Fibroblast of pulmonary artery (primary cell): ENCODE results near the gene PDCD7.
"Not testable (repeated sequence)": the region's sequence is repeated elsewhere in the genome, so short reads cannot be mapped to it uniquely, and the experiment has no call there.

Experiments used
- DNase-seq: peaks from one replicate; pipeline ENCODE4 v3.0.0-alpha.2; 2010; ENCODE audit warnings: low read depth
- H3K4me3 ChIP-seq: replicated peaks from 2 replicates; pipeline ENCODE4 v1.5.1; 2011; ENCODE audit warnings: low read depth, mild to moderate bottlenecking, control low read depth, low read length, moderate library complexity
- CTCF ChIP-seq: IDR thresholded peaks from 2 replicates; pipeline ENCODE4 v1.5.1; 2011; ENCODE audit warnings: mild to moderate bottlenecking, control low read depth, low read length, inconsistent platforms; ENCODE audit errors: missing control alignments

PDCD7 gene, protein sequence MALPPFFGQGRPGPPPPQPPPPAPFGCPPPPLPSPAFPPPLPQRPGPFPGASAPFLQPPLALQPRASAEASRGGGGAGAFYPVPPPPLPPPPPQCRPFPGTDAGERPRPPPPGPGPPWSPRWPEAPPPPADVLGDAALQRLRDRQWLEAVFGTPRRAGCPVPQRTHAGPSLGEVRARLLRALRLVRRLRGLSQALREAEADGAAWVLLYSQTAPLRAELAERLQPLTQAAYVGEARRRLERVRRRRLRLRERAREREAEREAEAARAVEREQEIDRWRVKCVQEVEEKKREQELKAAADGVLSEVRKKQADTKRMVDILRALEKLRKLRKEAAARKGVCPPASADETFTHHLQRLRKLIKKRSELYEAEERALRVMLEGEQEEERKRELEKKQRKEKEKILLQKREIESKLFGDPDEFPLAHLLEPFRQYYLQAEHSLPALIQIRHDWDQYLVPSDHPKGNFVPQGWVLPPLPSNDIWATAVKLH

DNA sequence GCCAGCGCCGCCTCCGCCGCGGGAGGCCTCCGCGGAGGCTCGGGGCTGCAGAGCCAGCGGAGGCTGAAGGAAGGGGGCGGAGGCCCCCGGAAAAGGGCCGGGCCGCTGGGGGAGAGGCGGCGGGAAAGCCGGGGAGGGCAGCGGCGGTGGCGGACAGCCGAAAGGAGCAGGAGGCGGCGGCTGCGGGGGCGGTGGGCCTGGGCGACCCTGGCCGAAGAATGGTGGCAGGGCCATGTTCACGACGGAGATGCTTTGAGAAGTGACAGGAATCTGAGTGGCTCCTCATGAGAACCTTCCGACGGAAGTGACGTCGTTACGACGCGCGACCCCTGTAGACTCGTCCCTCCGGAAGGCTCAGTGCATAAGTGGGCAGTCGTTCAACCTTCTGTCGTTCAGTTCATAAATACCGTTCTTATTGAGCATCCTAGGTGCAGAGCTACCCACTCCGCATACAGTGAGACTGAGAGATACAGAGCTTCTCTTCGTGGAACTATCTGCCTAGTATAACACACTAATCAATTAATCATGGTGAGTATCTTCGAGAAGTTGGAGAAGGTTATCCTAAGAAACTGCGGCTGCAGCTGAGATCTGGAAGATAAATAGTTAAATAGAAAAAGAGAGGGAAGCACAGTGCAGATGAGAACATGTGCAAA lies at the start of gene PDCD7:
Gene PDCD7, minus strand, starts transcription at position 261 of the 653 bp plus-strand sequence. Its CDS starts 27 bp downstream, at position 234.
- peak within 1 kb of the TSS; percentile 65 for H3K4me3 ChIP-seq
- DNase-seq, result peak; percentile 94
- no peak for TF ChIP-seq CTCF

DNA sequence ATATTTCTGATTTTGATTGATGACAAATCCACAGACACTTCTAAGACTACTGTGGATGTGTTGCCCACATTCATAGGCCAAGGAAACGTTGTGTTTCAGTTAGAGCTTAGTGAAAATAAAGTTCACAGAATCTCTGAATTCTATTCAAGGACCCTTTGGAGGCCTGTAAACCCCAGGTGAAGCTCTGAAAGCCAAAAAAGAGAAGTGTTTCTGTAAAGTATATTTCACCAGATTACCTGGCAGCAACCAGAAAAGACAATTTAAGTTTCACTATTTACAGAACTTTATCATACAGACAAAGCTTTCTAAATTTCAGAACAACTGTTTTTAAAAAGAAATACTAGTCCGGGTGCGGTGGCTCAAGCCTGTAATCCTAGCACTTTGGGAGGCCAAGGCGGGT lies 48.9 kb upstream of the PDCD7 start:
- no peak overlapping the region for H3K4me3 ChIP-seq
- DNase-seq, result no peak
- no peak for TF ChIP-seq CTCF

DNA sequence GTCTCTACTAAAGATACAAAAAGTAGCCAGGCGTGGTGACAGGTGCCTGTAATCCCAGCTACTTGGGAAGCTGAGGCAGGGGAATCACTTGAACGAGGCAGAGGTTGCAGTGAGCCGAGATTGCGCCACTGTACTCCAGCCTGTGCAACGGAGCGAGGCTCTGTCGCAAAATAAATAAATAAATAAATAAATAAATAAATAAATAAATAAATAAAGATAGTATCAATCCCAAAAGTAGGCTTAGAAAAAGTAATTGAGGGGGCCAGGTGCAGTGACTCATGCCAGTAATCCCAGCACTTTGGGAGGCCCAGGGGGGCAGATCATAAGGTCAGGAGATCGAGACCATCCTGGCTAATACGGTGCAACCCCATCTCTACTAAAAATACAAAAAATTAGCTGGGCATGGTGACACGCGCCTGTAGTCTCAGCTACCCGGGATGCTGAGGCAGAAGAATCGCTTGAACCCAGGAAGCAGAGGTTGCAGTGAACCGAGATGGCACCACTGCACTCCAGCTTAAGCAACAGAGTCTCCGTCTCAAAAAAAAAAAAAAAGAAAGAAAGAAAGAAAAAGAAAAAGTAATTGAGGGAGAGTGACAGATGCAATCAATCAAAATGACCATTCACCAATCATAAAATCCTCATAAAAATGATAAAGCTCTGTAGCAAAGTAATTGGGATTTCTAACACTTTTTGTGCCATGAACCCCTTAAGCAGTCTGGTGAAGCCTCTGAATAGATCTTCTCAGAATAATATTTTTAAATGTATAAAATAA lies 48.2 kb upstream of the PDCD7 start:
- H3K4me3 ChIP-seq, DNase-seq: not testable (repeated sequence)

GRCh38 chr15:65180167-65180566 lies 46.6 kb upstream of the PDCD7 start:
- no peak for TF ChIP-seq CTCF

GRCh38 chr15:65177901-65178300 lies 44.3 kb upstream of the PDCD7 start:
- TF ChIP-seq CTCF, result no peak
- DNase-seq, result no peak
- H3K4me3 ChIP-seq, result no peak overlapping the region

More at GRCh38 chr15:65180167-65180566, 46.6 kb upstream of the PDCD7 start:
- H3K4me3 ChIP-seq, result no peak overlapping the region
- DNase-seq, result no peak

DNA sequence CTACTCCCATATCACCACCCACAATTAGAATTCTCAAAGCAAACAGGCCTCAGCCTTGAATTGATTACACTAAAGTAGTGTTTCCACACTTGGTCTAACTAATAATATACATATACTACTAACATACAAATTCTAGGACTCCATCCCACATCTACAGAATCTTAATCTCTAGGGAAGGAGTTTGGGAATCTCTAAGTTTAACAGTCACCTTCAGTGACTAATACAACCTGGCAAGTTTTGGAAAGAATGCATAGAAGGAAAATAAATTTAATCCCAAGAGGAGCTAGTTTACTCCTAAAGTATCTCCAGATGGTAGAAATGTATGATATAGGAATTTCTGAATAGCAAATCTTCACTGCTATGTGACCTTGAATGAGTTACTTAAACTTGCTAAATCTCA lies 42.4 kb upstream of the PDCD7 start:
- no peak for DNase-seq
- H3K4me3 ChIP-seq, result no peak overlapping the region
- no peak for TF ChIP-seq CTCF

- no peak overlapping the region for H3K4me3 ChIP-seq
- no peak for DNase-seq
- TF ChIP-seq CTCF, result no peak
Measured at GRCh38 chr15:65175511-65175910, 41.9 kb upstream of the PDCD7 start.
